ENCODE measurements around the gene NEU2.

Gene NEU2

GRCh38 chr2:233081232-233081730 is 48.8 kb downstream of the NEU2 start:
- no peak for DNase-seq

GRCh38 chr2:233081731-233082221 is 49.3 kb downstream of the NEU2 start:
- DNase-seq: no peak

GRCh38 chr2:233082222-233082930 is 49.9 kb downstream of the NEU2 start:
- DNase-seq: no peak

GRCh38 chr2:233082931-233083755 is 50.7 kb downstream of the NEU2 start:
- no peak for DNase-seq

- no peak for DNase-seq
Measured at GRCh38 chr2:233083782-233084181, 51.3 kb downstream of the NEU2 start.

- DNase-seq: no peak
Measured at GRCh38 chr2:233084488-233084887, 52.0 kb downstream of the NEU2 start.

Data from fibroblast of skin of right quadriceps (primary cell).